HG03457 (cell line): ENCODE results near the gene NFYC.

Experiments
- ATAC-seq: cut with Tn5 transposase; IDR thresholded peaks from one replicate; pipeline ENCODE4 v1.9.1; 2021; ENCODE audit warnings: moderate number of reproducible peaks; ENCODE audit not compliant: unreplicated experiment

The NFYC gene

DNA sequence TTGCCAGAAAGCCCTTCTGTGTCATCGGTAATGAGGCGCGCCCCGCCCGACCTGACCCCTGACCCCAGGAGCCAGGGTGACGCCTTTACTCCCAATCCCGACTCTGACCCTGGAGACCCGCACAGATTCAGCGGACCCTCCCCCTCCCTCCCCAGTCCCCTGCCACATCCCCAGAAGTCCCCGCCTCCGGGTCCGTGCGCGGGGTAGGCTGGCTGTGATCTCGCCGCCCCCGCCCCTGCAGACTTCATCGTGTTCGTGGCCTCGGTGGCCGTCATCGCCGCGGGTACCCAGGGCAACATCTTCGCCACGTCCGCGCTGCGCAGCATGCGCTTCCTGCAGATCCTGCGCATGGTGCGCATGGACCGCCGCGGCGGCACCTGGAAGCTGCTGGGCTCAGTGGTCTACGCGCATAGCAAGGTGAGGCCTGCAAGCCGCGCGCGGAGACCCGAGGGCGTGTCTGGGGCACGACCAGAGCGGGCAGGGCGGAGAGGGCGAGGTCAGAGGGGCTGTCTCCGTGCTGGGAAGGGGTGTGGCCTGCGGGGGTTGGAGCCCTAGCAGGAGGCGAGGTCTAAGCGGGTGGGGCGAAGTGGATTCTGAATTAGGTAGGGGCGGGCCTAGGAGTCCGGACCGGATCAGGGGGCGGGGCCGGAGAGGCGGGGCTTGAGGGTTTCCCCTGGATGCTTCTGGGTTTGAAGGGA, 126.9 kb downstream of the NFYC start:
- ATAC-seq: peak; percentile 51

DNA sequence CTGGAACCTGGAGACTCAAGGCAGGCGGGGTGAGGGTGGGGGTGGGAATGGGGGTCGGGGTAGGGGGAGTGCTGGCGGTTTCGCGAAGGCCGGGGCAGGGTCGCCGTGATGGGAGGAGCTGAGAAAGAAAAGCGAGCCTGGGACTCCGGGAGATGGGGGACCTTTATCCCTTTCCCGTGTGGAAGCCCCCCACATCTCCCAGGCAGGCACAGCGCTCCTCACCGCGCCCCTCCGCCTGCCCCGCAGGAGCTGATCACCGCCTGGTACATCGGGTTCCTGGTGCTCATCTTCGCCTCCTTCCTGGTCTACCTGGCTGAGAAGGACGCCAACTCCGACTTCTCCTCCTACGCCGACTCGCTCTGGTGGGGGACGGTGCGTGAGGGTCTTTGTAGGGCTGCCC, 127.6 kb downstream of the NFYC start:
- ATAC-seq: no peak

DNA sequence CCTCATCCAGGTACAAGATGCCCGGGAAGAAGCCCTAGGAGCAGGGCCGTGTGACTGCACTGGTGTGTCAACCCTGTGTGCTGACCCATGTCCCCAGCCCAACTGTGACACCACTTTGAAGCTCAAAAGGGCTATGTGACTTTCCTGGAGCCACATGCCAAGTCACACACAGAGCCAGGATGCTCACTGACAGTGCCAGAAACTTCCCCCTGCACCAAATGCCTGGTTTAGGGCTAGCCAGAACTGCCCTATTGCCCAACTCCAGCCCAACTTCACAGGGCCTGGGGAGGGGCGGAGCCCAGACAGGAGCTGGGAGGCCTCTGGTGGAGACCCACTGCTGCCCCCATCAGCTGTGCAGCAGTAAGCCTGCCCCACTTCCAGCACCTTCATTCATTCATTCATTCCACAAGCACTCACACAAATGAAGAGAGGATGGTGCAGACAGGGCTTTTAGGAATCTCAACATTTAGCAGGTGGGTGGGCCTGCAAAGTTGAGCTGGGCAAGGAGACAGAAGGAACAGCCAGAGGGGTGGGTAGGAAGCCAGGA, 128.8 kb downstream of the NFYC start:
- ATAC-seq: no peak
